MCF 10A (cell line): Measurements from ENCODE around the gene MCCC1. TPM values are rescaled to one million over a fixed set of nuclear protein-coding genes. Genes with fewer than 3 reads are reported as not detected.

ENCODE experiments used
- BruUV-seq: library from RNA; stranded (reverse); fragments of 400-500 nt; replicated peaks from 2 replicates; lab custom pipeline; 2021; lab: Mats Ljungman, UMichigan
- CTCF ChIA-PET: fragments of 300-600 bp; sonication (Branson Sonifier 250); formaldehyde crosslinking; extraction: SDS; loops from one replicate; lab custom pipeline; 2021; ENCODE audit warnings: antibody characterized with exemption, inconsistent platforms; lab: Yijun Ruan, JAX
- POLR2A ChIA-PET: fragments of 300-600, 350-650 bp; sonication (Branson Sonifier 250); formaldehyde crosslinking; extraction: SDS; loops from one replicate; lab custom pipeline; 2020; ENCODE audit warnings: antibody characterized with exemption, inconsistent platforms; lab: Yijun Ruan, JAX
- DNase-seq: peaks from one replicate; pipeline ENCODE4 v3.0.0-alpha.2; 2018; ENCODE audit not compliant: unreplicated experiment
- H3K27ac Mint-ChIP-seq: one replicate; pipeline ENCODE4 v1.8.0; 2022; ENCODE audit warnings: mild to moderate bottlenecking, low read depth, mixed read lengths; ENCODE audit not compliant: unreplicated experiment
- H3K27me3 Mint-ChIP-seq: one replicate; pipeline ENCODE4 v1.8.0; 2022; ENCODE audit warnings: mixed read lengths; ENCODE audit not compliant: insufficient read depth, unreplicated experiment
- H3K36me3 Mint-ChIP-seq: one replicate; pipeline ENCODE4 v1.8.0; 2022; ENCODE audit warnings: mild to moderate bottlenecking, moderate library complexity, mixed read lengths; ENCODE audit not compliant: insufficient read depth, unreplicated experiment
- H3K4me1 Mint-ChIP-seq: one replicate; pipeline ENCODE4 v1.8.0; 2022; ENCODE audit warnings: mixed read lengths; ENCODE audit not compliant: insufficient read depth, unreplicated experiment
- H3K4me3 Mint-ChIP-seq: one replicate; pipeline ENCODE4 v1.8.0; 2022; ENCODE audit warnings: mild to moderate bottlenecking, moderate library complexity, mixed read lengths; ENCODE audit not compliant: unreplicated experiment
- H3K9me3 Mint-ChIP-seq: one replicate; pipeline ENCODE4 v1.8.0; 2022; ENCODE audit warnings: mixed read lengths; ENCODE audit not compliant: unreplicated experiment
- CTCF ChIP-seq: fragments of 200-600 bp; IDR thresholded peaks from one replicate; pipeline ENCODE4 v1.8.0; 2022; ENCODE audit warnings: antibody characterized with exemption, mild to moderate bottlenecking; ENCODE audit not compliant: unreplicated experiment
- intact Hi-C: fragments of 100-400 bp; cut with micrococcal nuclease; formaldehyde crosslinking; loops from 2 replicates; pipeline ENCODE4 v1.14.1; 2022
- total RNA-seq: library from RNA; stranded (reverse); gene quantifications from 2 replicates; pipeline ENCODE4 v1.2.3, GENCODE V29; 2022

The MCCC1 gene
- total RNA-seq, 1 experiment from 2014 or later = 38.8 TPM

GRCh38 chr3:183142199-183142598 lies 42.9 kb upstream of the MCCC1 start:
- DNase-seq = no peak
- ChIA-PET CTCF (interaction anchor here (0.8 to 2.5 kb wide), 3 partner anchors 19 to 240 kb away, joined by 3 to 7 read pairs (median 4); no protein-coding TSS in a partner anchor), POLR2A (no interaction called here)
- no peaks in the 10 kb centered on the region for H3K9me3 Mint-ChIP-seq
- H3K4me1 Mint-ChIP-seq = no peaks in the 10 kb centered on the region
- BruUV-seq = no TSS peak
- no peak overlapping the region for H3K4me3 Mint-ChIP-seq
- H3K27me3 Mint-ChIP-seq = no peaks in the 10 kb centered on the region
- intact Hi-C loops = no loop called here
- H3K27ac Mint-ChIP-seq = no peak overlapping the region
- no peaks in the 10 kb centered on the region for H3K36me3 Mint-ChIP-seq
- TF ChIP-seq CTCF = no peak

- no peak for DNase-seq
- no TSS peak for BruUV-seq
- no peak for TF ChIP-seq CTCF
- ChIA-PET POLR2A (interaction anchor here (0.9 kb wide), 1 partner anchor 9 kb away, joined by 3 read pairs; no protein-coding TSS in a partner anchor), CTCF (interaction anchor here (0.7 to 1.1 kb wide), 2 partner anchors 12 to 33 kb away, joined by 3 read pairs; no protein-coding TSS in a partner anchor)
- Mint-ChIP-seq H3K27ac (no peak overlapping the region), H3K4me1 (no peaks in the 10 kb centered on the region), H3K4me3 (no peak overlapping the region), H3K27me3 (no peaks in the 10 kb centered on the region), H3K9me3 (no peaks in the 10 kb centered on the region), H3K36me3 (no peaks in the 10 kb centered on the region)
- intact Hi-C loops = no loop called here
Observed at GRCh38 chr3:183134844-183135243, 35.5 kb upstream of the MCCC1 start.

GRCh38 chr3:183132409-183132808 lies 33.1 kb upstream of the MCCC1 start:
- Mint-ChIP-seq H3K9me3 (peaks cover 12% of the 10 kb centered on the region), H3K27me3 (no peaks in the 10 kb centered on the region), H3K27ac (no peak overlapping the region), H3K4me3 (no peak overlapping the region), H3K36me3 (no peaks in the 10 kb centered on the region), H3K4me1 (no peaks in the 10 kb centered on the region)
- intact Hi-C loops = no loop called here
- POLR2A ChIA-PET = interaction anchor here (0.6 kb wide), 1 partner anchor 457 kb away, joined by 4 read pairs; no protein-coding TSS in a partner anchor
- CTCF ChIA-PET = interaction anchor here (1.9 kb wide), 1 partner anchor 10 kb away, joined by 6 read pairs; no protein-coding TSS in a partner anchor
- no peak for TF ChIP-seq CTCF
- BruUV-seq = no TSS peak
- no peak for DNase-seq

- H3K4me1 Mint-ChIP-seq = no peaks in the 10 kb centered on the region
- DNase-seq = peak; percentile 61
- H3K27ac Mint-ChIP-seq = no peak overlapping the region
- H3K4me3 Mint-ChIP-seq = no peak overlapping the region
- intact Hi-C loops = no loop called here
- H3K27me3 Mint-ChIP-seq = no peaks in the 10 kb centered on the region
- H3K36me3 Mint-ChIP-seq = no peaks in the 10 kb centered on the region
- POLR2A ChIA-PET = interaction anchor here (0.6 kb wide), 1 partner anchor 458 kb away, joined by 4 read pairs; no protein-coding TSS in a partner anchor
- H3K9me3 Mint-ChIP-seq = peaks cover 12% of the 10 kb centered on the region
- TF ChIP-seq CTCF = no peak
- BruUV-seq = no TSS peak
- CTCF ChIA-PET = interaction anchor here (0.6 to 1.9 kb wide), 2 partner anchors 9 to 54 kb away, joined by 3 to 6 read pairs; no protein-coding TSS in a partner anchor
Observed at GRCh38 chr3:183131735-183132134, 32.4 kb upstream of the MCCC1 start.
